ENCODE measurements around the gene C3orf20.
A peak's percentile ranks its signal among the peaks of the same experiment; 100 is the strongest.
"Not testable (repeated sequence)": the region's sequence is repeated elsewhere in the genome, so short reads cannot be mapped to it uniquely, and the experiment has no call there.

C3orf20 gene

GRCh38 chr3:14798231-14798630, 123.3 kb downstream of the C3orf20 start:
- DNase-seq (ENCODE audit: low spot score), result no peak

- DNase-seq (ENCODE audit: low spot score), result peak; percentile 26
Observed at GRCh38 chr3:14799146-14799545, 124.2 kb downstream of the C3orf20 start.

- DNase-seq (ENCODE audit: low spot score), result no peak
Observed at GRCh38 chr3:14801031-14801430, 126.1 kb downstream of the C3orf20 start.

- no peak for DNase-seq (ENCODE audit: low spot score)
Observed at GRCh38 chr3:14801668-14802380, 126.9 kb downstream of the C3orf20 start.

- DNase-seq (ENCODE audit: low spot score), result no peak
Observed at GRCh38 chr3:14802381-14802731, 127.4 kb downstream of the C3orf20 start.

GRCh38 chr3:14803101-14803980, 128.4 kb downstream of the C3orf20 start:
- peak; percentile 78 for DNase-seq (ENCODE audit: low spot score)

- DNase-seq (ENCODE audit: low spot score), result peak; percentile 24
Observed at GRCh38 chr3:14803981-14804834, 129.3 kb downstream of the C3orf20 start.

GRCh38 chr3:14804835-14805780, 130.2 kb downstream of the C3orf20 start:
- no peak for DNase-seq (ENCODE audit: low spot score)

GRCh38 chr3:14805961-14806537, 131.1 kb downstream of the C3orf20 start:
- DNase-seq (ENCODE audit: low spot score), result no peak

GRCh38 chr3:14806641-14807263, 131.8 kb downstream of the C3orf20 start:
- no peak for DNase-seq (ENCODE audit: low spot score)

- no peak for DNase-seq (ENCODE audit: low spot score)
Observed at GRCh38 chr3:14808025-14808424, 133.1 kb downstream of the C3orf20 start.

GRCh38 chr3:14808502-14809266, 133.7 kb downstream of the C3orf20 start:
- DNase-seq (ENCODE audit: low spot score), result no peak

GRCh38 chr3:14809611-14810010, 134.7 kb downstream of the C3orf20 start:
- DNase-seq (ENCODE audit: low spot score), result not testable (repeated sequence)

GRCh38 chr3:14810070-14810791, 135.3 kb downstream of the C3orf20 start:
- no peak for DNase-seq (ENCODE audit: low spot score)

- no peak for DNase-seq (ENCODE audit: low spot score)
Observed at GRCh38 chr3:14810801-14811661, 136.1 kb downstream of the C3orf20 start.

- DNase-seq (ENCODE audit: low spot score), result no peak
Observed at GRCh38 chr3:14811684-14812083, 136.7 kb downstream of the C3orf20 start.

GRCh38 chr3:14812196-14812790, 137.4 kb downstream of the C3orf20 start:
- DNase-seq (ENCODE audit: low spot score), result no peak
